ENCODE measurements around the gene TLR7. TPM values are rescaled to one million over a fixed set of nuclear protein-coding genes. Genes with fewer than 3 reads are reported as not detected.
A peak's percentile ranks its signal among the peaks of the same experiment; 100 is the strongest.

The TLR7 gene
- total RNA-seq, 5 donors from 2014 or later (not counting 1 experiment from before 2014, with no cell fraction given), result 0.10 to 0.66 (median 0.18) TPM; not detected in 1

DNA sequence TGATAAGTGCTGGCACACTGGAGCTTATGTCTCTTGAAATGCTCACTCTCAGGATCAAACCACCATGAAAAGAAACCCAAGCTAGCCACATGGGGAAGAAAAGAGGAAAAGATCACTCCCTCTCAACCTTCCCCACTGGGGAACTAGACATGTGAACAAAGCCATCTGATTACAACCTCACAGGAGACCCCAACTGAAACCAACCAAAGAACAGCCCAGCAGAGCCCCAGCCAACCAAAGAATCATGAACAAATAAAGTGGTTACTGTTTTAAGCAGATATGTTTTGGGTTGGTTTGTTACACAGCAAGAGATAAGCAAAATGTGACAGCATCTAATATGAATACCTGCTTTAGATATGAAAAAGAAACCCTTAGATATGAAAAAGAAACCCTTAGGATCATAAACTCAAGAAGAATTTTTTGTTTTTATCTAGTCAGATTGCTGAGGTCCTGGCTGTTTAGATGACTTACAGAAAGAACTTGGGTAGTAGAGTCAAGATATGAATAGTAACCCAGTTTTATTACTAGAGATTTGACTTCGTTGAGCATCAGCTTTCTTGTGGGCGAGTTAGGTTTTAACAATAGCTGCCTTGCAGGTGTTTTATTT lies 23.7 kb upstream of the TLR7 start:
- Histone ChIP-seq H3K27ac (ENCODE audit: low read length) (peak overlapping the region; percentile 38), H3K9me3 (no peaks in the 10 kb centered on the region)
- peak overlapping the region; percentile 85 to 88 for H3K27ac Mint-ChIP-seq

DNA sequence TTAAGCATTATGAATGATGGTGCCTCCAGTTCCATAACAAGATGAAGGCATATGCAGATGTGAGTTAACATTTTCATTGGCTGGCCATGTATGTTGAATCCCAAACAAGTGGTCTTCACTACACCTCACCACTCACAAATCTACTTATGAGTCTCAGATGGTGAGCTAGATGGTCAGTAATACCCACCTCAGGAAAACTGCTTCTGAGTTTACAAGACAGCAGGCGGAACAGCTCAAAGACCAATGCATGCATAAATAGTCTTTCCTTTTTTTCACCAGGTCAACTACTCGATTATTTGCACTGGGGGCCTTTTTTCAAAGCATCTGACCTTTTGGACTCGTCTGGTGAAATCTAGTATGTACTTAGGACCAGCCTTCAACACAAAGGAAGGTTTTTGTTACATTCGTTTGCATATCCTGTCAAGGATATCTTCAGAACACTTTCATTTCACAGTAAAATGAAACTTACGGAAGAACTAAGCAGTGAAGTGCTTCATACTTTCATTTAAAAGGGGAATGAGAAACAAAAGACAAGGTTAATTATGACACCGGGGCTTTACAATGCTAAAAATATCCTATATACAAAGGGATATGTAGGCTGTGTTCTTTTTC lies 23.1 kb upstream of the TLR7 start:
- Histone ChIP-seq H3K4me3 (ENCODE audit: control insufficient read depth in 1 of 2, extremely low read depth in 1 of 2, low read length in 1 of 2) (peak overlapping the region; percentile 15 to 51), H3K27me3 (replicated peaks in 1 of 2; ENCODE audit: control insufficient read depth in 2 of 2, extremely low read depth in 1 of 2, insufficient read depth in 2 of 2, low read length in 1 of 2) (peaks cover 0 to 5% of the 10 kb centered on the region in 2 experiments), H3K9me3 (no peaks in the 10 kb centered on the region), H3K27ac (ENCODE audit: low read length) (peak overlapping the region; percentile 38), H3K4me1 (ENCODE audit: control insufficient read depth in 1 of 2, extremely low read depth in 1 of 2, insufficient read depth in 2 of 2, low read length in 2 of 2) (no peaks in the 10 kb centered on the region), H3K36me3 (ENCODE audit: control insufficient read depth in 2 of 2, extremely low read depth in 1 of 2, insufficient read depth in 1 of 2, low read length in 1 of 2) (no peaks in the 10 kb centered on the region)
- Mint-ChIP-seq H3K4me3 (peak overlapping the region; percentile 42 to 71 (median 64)), H3K36me3 (no peaks in the 10 kb centered on the region), H3K27ac (peak overlapping the region; percentile 85 to 88), H3K9me3 (no peaks in the 10 kb centered on the region), H3K4me1 (peaks cover 8 to 14% (median 9%) of the 10 kb centered on the region in 3 donors), H3K27me3 (peaks cover 6 to 9% of the 10 kb centered on the region in 2 donors)
- ChIA-PET CTCF (no interaction called here), POLR2A (interaction anchor here in 1 of 2 donors (0.6 kb wide), 1 partner anchor 924 kb away, joined by 6 read pairs; no protein-coding TSS in a partner anchor)
- no CpG with 5 or more reads among the region's 6 CpGs for WGBS (ENCODE audit: insufficient coverage)
- peak in 1 of 35 experiments; percentile 2 for DNase-seq
- peak in 2 of 4 experiments; percentile 44 to 67 for ATAC-seq (replicated peaks in 1 of 4)

More for the DNA sequence above, 23.7 kb upstream of the TLR7 start:
- POLR2A ChIA-PET, result no interaction called here
- ATAC-seq (replicated peaks in 1 of 4) (no peak), DNase-seq (no peak)
- peaks cover 0 to 5% of the 10 kb centered on the region in 2 experiments for H3K27me3 ChIP-seq (replicated peaks in 1 of 2; ENCODE audit: control insufficient read depth in 2 of 2, extremely low read depth in 1 of 2, insufficient read depth in 2 of 2, low read length in 1 of 2)
- WGBS (ENCODE audit: insufficient coverage), result no CpG with 5 or more reads among the region's 2 CpGs
- H3K36me3 ChIP-seq (ENCODE audit: control insufficient read depth in 2 of 2, extremely low read depth in 1 of 2, insufficient read depth in 1 of 2, low read length in 1 of 2), result no peaks in the 10 kb centered on the region
- H3K4me1 ChIP-seq (ENCODE audit: control insufficient read depth in 1 of 2, extremely low read depth in 1 of 2, insufficient read depth in 2 of 2, low read length in 2 of 2), result no peaks in the 10 kb centered on the region
- Mint-ChIP-seq H3K27me3 (peaks cover 6 to 9% of the 10 kb centered on the region in 2 donors), H3K36me3 (no peaks in the 10 kb centered on the region), H3K4me1 (peaks cover 8 to 14% (median 9%) of the 10 kb centered on the region in 3 donors), H3K9me3 (no peaks in the 10 kb centered on the region), H3K4me3 (peak overlapping the region; percentile 42 to 71 (median 64))
- H3K4me3 ChIP-seq (ENCODE audit: control insufficient read depth in 1 of 2, extremely low read depth in 1 of 2, low read length in 1 of 2), result no peak overlapping the region
- CTCF ChIA-PET, result no interaction called here

DNA sequence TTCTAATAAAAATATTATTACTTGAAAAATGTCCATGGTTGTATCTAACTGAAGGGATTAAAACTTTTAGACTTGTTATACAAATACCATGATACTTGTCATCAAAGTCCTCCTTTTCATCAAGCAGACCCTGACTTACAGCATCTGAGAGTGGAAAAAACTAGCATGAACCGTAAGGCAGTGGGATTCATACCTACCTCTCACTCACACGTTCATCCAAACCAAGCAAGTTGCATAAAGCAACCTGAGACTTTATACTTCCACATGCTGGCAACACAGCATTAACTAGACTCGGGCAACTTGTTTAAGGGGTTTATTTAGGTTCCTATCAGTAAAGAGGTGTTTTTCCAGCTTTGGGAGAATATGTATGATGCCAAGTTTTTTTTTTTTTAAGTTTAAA lies 22.6 kb upstream of the TLR7 start:
- peak in 1 of 35 experiments; percentile 5 for DNase-seq
- Mint-ChIP-seq H3K27ac (peak overlapping the region; percentile 85 to 88), H3K9me3 (peaks cover 0 to 2% (median 0%) of the 10 kb centered on the region in 3 donors), H3K4me1 (peaks cover 8 to 14% (median 9%) of the 10 kb centered on the region in 3 donors), H3K27me3 (peaks cover 5 to 9% of the 10 kb centered on the region in 2 donors), H3K4me3 (peak overlapping the region; percentile 42 to 71 (median 64)), H3K36me3 (no peaks in the 10 kb centered on the region)
- Histone ChIP-seq H3K9me3 (no peaks in the 10 kb centered on the region), H3K4me3 (ENCODE audit: control insufficient read depth in 1 of 2, extremely low read depth in 1 of 2, low read length in 1 of 2) (peak overlapping the region in 1 of 2 donors; percentile 15), H3K36me3 (ENCODE audit: control insufficient read depth in 2 of 2, extremely low read depth in 1 of 2, insufficient read depth in 1 of 2, low read length in 1 of 2) (no peaks in the 10 kb centered on the region), H3K27ac (ENCODE audit: low read length) (peak overlapping the region; percentile 38), H3K27me3 (replicated peaks in 1 of 2; ENCODE audit: control insufficient read depth in 2 of 2, extremely low read depth in 1 of 2, insufficient read depth in 2 of 2, low read length in 1 of 2) (peaks cover 0 to 4% of the 10 kb centered on the region in 2 experiments), H3K4me1 (ENCODE audit: control insufficient read depth in 1 of 2, extremely low read depth in 1 of 2, insufficient read depth in 2 of 2, low read length in 2 of 2) (no peaks in the 10 kb centered on the region)
- POLR2A ChIA-PET, result interaction anchor here in 1 of 2 donors (0.6 kb wide), 1 partner anchor 923 kb away, joined by 6 read pairs; no protein-coding TSS in a partner anchor
- ATAC-seq (replicated peaks in 1 of 4), result no peak
- CTCF ChIA-PET, result no interaction called here
- WGBS (ENCODE audit: insufficient coverage), result no CpG with 5 or more reads among the region's 3 CpGs

DNA sequence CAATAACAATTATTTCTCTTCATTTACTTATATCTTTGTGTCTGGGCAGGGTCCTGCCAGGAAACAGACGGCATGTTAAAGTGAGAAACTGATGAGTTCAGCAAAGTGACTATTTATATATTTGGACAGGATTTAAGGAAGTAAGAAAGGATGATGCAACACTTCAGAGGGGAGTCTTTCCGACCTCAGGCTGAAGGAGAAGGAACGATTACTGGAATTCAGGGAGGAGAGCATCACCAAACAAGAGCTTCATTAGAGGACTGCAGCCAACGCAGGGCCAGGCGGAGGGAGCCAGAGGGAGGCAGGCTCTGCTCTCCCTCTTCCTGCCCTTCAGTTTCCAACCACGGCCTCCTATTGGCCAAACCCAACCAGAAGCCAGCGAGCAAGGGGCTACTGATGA lies 1.5 kb upstream of the TLR7 start:
- ATAC-seq (replicated peaks in 1 of 4) (no peak), DNase-seq (no peak)
- no peak overlapping the region for H3K27ac ChIP-seq (ENCODE audit: low read length)
- WGBS (ENCODE audit: insufficient coverage), result 60% methylated on average over 1 of the region's 7 CpGs
- Mint-ChIP-seq H3K27me3 (peaks cover 3 to 20% of the 10 kb centered on the region in 2 donors), H3K4me1 (peaks cover 0 to 6% (median 2%) of the 10 kb centered on the region in 3 donors), H3K36me3 (no peaks in the 10 kb centered on the region), H3K27ac (no peak overlapping the region), H3K4me3 (no peak overlapping the region), H3K9me3 (peaks cover 0 to 6% (median 0%) of the 10 kb centered on the region in 3 donors)
- no peaks in the 10 kb centered on the region for H3K36me3 ChIP-seq (ENCODE audit: control insufficient read depth in 2 of 2, extremely low read depth in 1 of 2, insufficient read depth in 1 of 2, low read length in 1 of 2)
- H3K9me3 ChIP-seq, result no peaks in the 10 kb centered on the region
- ChIA-PET POLR2A (no interaction called here), CTCF (interaction anchor here in 1 of 2 donors (0.6 kb wide), 1 partner anchor 383 kb away, joined by 4 read pairs; no protein-coding TSS in a partner anchor)
- H3K4me1 ChIP-seq (ENCODE audit: control insufficient read depth in 1 of 2, extremely low read depth in 1 of 2, insufficient read depth in 2 of 2, low read length in 2 of 2), result no peaks in the 10 kb centered on the region
- peaks cover 0 to 3% of the 10 kb centered on the region in 2 experiments for H3K27me3 ChIP-seq (replicated peaks in 1 of 2; ENCODE audit: control insufficient read depth in 2 of 2, extremely low read depth in 1 of 2, insufficient read depth in 2 of 2, low read length in 1 of 2)
- H3K4me3 ChIP-seq (ENCODE audit: control insufficient read depth in 1 of 2, extremely low read depth in 1 of 2, low read length in 1 of 2), result no peak overlapping the region

DNA sequence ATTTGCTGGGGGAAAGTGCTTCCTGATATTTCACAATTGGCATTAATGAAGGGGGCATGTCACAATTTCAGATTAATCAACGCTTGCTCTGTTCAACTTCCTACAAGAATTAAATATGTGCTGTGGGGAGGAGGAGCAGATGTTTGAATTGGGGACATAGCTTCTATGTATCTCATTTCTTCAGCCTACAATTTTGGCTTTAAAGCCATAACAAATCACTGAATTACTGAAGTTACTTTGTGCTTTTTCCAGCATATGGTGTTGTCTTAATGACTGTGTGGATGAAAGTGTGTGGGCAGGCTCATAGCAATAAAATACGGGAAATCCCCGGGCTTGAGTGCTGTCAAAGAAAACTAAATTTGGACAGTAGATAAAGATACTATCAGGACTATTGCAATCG lies 813 bp downstream of the TLR7 start:
- Histone ChIP-seq H3K9me3 (no peaks in the 10 kb centered on the region), H3K4me1 (ENCODE audit: control insufficient read depth in 1 of 2, extremely low read depth in 1 of 2, insufficient read depth in 2 of 2, low read length in 2 of 2) (no peaks in the 10 kb centered on the region), H3K27me3 (replicated peaks in 1 of 2; ENCODE audit: control insufficient read depth in 2 of 2, extremely low read depth in 1 of 2, insufficient read depth in 2 of 2, low read length in 1 of 2) (peaks cover 0 to 3% of the 10 kb centered on the region in 2 experiments), H3K27ac (ENCODE audit: low read length) (no peak overlapping the region), H3K36me3 (ENCODE audit: control insufficient read depth in 2 of 2, extremely low read depth in 1 of 2, insufficient read depth in 1 of 2, low read length in 1 of 2) (no peaks in the 10 kb centered on the region), H3K4me3 (ENCODE audit: control insufficient read depth in 1 of 2, extremely low read depth in 1 of 2, low read length in 1 of 2) (no peak overlapping the region)
- CTCF ChIA-PET, result no interaction called here
- Mint-ChIP-seq H3K36me3 (no peaks in the 10 kb centered on the region), H3K4me3 (peak overlapping the region in 1 of 3 donors; percentile 28), H3K27ac (no peak overlapping the region), H3K27me3 (peaks cover 9 to 25% of the 10 kb centered on the region in 2 donors), H3K4me1 (peaks cover 0 to 7% (median 2%) of the 10 kb centered on the region in 3 donors), H3K9me3 (no peaks in the 10 kb centered on the region)
- POLR2A ChIA-PET, result no interaction called here
- no peak for ATAC-seq (replicated peaks in 1 of 4)
- no peak for DNase-seq
- no CpG with 5 or more reads among the region's 4 CpGs for WGBS (ENCODE audit: insufficient coverage)

DNA sequence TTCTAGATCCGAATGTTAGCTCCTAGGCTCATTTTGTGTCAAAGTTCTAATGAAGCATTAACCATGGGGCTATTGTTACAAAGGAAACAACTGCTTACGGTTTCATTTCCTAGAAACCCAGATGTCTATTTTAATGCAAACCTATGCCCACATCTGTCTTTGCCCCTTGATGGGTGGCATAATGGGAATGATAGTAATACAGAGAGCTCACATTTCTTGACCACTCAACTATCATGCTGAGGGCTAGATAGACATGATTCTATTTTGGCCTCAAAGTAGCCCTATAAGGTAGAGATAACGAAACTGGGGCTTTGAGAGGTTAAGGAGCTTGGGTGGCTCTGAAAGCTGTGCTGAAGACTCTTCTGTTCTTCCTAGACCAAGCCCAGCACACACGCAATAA lies 1.9 kb downstream of the TLR7 start:
- Mint-ChIP-seq H3K27me3 (peaks cover 10 to 30% of the 10 kb centered on the region in 2 donors), H3K4me1 (peaks cover 0 to 7% (median 2%) of the 10 kb centered on the region in 3 donors), H3K9me3 (peaks cover 0 to 5% (median 0%) of the 10 kb centered on the region in 3 donors), H3K36me3 (no peaks in the 10 kb centered on the region), H3K27ac (no peak overlapping the region), H3K4me3 (no peak overlapping the region)
- ATAC-seq (replicated peaks in 1 of 4) (no peak), DNase-seq (no peak)
- ChIA-PET POLR2A (interaction anchor here in 1 of 2 donors (0.6 kb wide), 1 partner anchor 144 kb away, joined by 3 read pairs; no protein-coding TSS in a partner anchor), CTCF (no interaction called here)
- Histone ChIP-seq H3K4me1 (ENCODE audit: control insufficient read depth in 1 of 2, extremely low read depth in 1 of 2, insufficient read depth in 2 of 2, low read length in 2 of 2) (no peaks in the 10 kb centered on the region), H3K4me3 (ENCODE audit: control insufficient read depth in 1 of 2, extremely low read depth in 1 of 2, low read length in 1 of 2) (no peak overlapping the region), H3K27me3 (replicated peaks in 1 of 2; ENCODE audit: control insufficient read depth in 2 of 2, extremely low read depth in 1 of 2, insufficient read depth in 2 of 2, low read length in 1 of 2) (peaks cover 0 to 3% of the 10 kb centered on the region in 2 experiments), H3K27ac (ENCODE audit: low read length) (no peak overlapping the region), H3K9me3 (no peaks in the 10 kb centered on the region), H3K36me3 (ENCODE audit: control insufficient read depth in 2 of 2, extremely low read depth in 1 of 2, insufficient read depth in 1 of 2, low read length in 1 of 2) (no peaks in the 10 kb centered on the region)
- 80% methylated on average over 1 of the region's 4 CpGs for WGBS (ENCODE audit: insufficient coverage)
